PC-3 (cell line): ENCODE measurements around the gene NEU4. TPM values are rescaled to one million over a fixed set of nuclear protein-coding genes. Genes with fewer than 3 reads are reported as not detected.

Experiments
- ATAC-seq: fragments of 200-7000 bp; cut with Tn5 transposase; 2 replicates; pipeline ENCODE4 v1.9.1; 2020; ENCODE audit warnings: mild to moderate bottlenecking, moderate library complexity
- BruUV-seq: library from RNA; stranded (reverse); fragments of 400-500 nt; replicated peaks from 2 replicates; lab custom pipeline; 2021; lab: Mats Ljungman, UMichigan
- CTCF ChIA-PET: fragments of 300-600 bp; sonication (Branson Sonifier 250); formaldehyde crosslinking; loops from one replicate; lab custom pipeline; 2022; ENCODE audit warnings: antibody characterized with exemption; lab: Charles Lee
- POLR2A ChIA-PET: fragments of 300-600 bp; sonication (Branson Sonifier 250); formaldehyde crosslinking; loops from one replicate; lab custom pipeline; 2022; ENCODE audit warnings: antibody characterized with exemption; ENCODE audit not compliant: unreplicated experiment; lab: Charles Lee
- DNase-seq: peaks from one replicate; pipeline ENCODE4 v3.0.0-alpha.2; 2015
- H2AFZ ChIP-seq: fragments of 300-600 bp; sonication (generic); 2 replicates; pipeline ENCODE4 v1.6.0; 2016; ENCODE audit warnings: antibody characterized with exemption, low read length
- H3F3A ChIP-seq: fragments of 300-600 bp; sonication (generic); one replicate; pipeline ENCODE4 v1.6.0; 2017; ENCODE audit warnings: antibody characterized with exemption, low read length, control low read depth, mild to moderate bottlenecking; ENCODE audit not compliant: unreplicated experiment
- H3K27ac ChIP-seq: fragments of 300-600 bp; sonication (generic); 2 replicates; pipeline ENCODE4 v1.5.1; 2016; ENCODE audit warnings: mild to moderate bottlenecking, low read length
- H3K27me3 ChIP-seq: fragments of 300-600 bp; sonication (generic); 2 replicates; pipeline ENCODE4 v1.6.1; 2016; ENCODE audit warnings: low read length, mixed read lengths
- H3K36me3 ChIP-seq: fragments of 300-600 bp; sonication (generic); 2 replicates; pipeline ENCODE4 v1.6.1; 2016; ENCODE audit warnings: low read depth, mixed run types, low read length, mixed read lengths
- H3K4me1 ChIP-seq: fragments of 300-600 bp; sonication (generic); 2 replicates; pipeline ENCODE4 v1.5.1; 2016; ENCODE audit warnings: low read length; ENCODE audit not compliant: insufficient read depth
- H3K4me2 ChIP-seq: fragments of 300-600 bp; sonication (generic); 2 replicates; pipeline ENCODE4 v1.6.0; 2016; ENCODE audit warnings: low read length
- H3K4me3 ChIP-seq: fragments of 300-600 bp; sonication (generic); 2 replicates; pipeline ENCODE4 v1.5.1; 2016; ENCODE audit warnings: mild to moderate bottlenecking, low read length, mixed read lengths
- H3K79me2 ChIP-seq: fragments of 300-600 bp; sonication (generic); 2 replicates; pipeline ENCODE4 v1.6.1; 2017; ENCODE audit warnings: low read length, mixed read lengths
- H3K9ac ChIP-seq: fragments of 300-600 bp; sonication (generic); 2 replicates; pipeline ENCODE4 v1.6.0; 2016; ENCODE audit warnings: mild to moderate bottlenecking, low read length
- H3K9me2 ChIP-seq: fragments of 300-600 bp; sonication (generic); replicated peaks from 2 replicates; pipeline ENCODE4 v1.6.1; 2016; ENCODE audit warnings: mixed run types, low read length, mixed read lengths
- H3K9me3 ChIP-seq: fragments of 300-600 bp; sonication (generic); 2 replicates; pipeline ENCODE4 v1.6.1; 2016; ENCODE audit warnings: low read length, mixed read lengths
- H4K20me1 ChIP-seq: fragments of 300-600 bp; sonication (generic); 2 replicates; pipeline ENCODE4 v1.6.1; 2016; ENCODE audit warnings: low read length, mixed read lengths
- EZH2 ChIP-seq: fragments of 300-600 bp; sonication (generic); IDR thresholded peaks from one replicate; pipeline ENCODE4 v1.6.1; 2017; ENCODE audit warnings: antibody characterized with exemption, mild to moderate bottlenecking, low read length; ENCODE audit not compliant: unreplicated experiment
- EZH2phosphoT487 ChIP-seq: fragments of 300-600 bp; sonication (generic); IDR thresholded peaks from 2 replicates; pipeline ENCODE4 v1.6.1; 2018; ENCODE audit warnings: mild to moderate bottlenecking, antibody characterized with exemption, low read length, borderline replicate concordance
- intact Hi-C: fragments of 100-400 bp; cut with micrococcal nuclease; formaldehyde crosslinking; loops from 2 replicates; pipeline ENCODE4 v1.9.0; 2023
- total RNA-seq: library from RNA; depleted of rRNA; stranded (reverse); fragments of >200 nt; gene quantifications from 2 replicates; pipeline ENCODE4 v1.2.3, GENCODE V29; 2014
- TF ChIP-seq, protein P1 (sequence below): fragments of 300-600 bp; sonication (generic); conservative IDR thresholded peaks from 2 replicates; pipeline ENCODE4 v1.5.1; 2017; ENCODE audit warnings: antibody characterized with exemption, low read depth, mild to moderate bottlenecking, low read length

The NEU4 gene
- total RNA-seq, 1 experiment from 2014 or later = not detected

GRCh38 chr2:241814643-241815476 is 5.9 kb downstream of the NEU4 start:
- ATAC-seq (no peak), DNase-seq (no peak)
- ChIA-PET POLR2A (no interaction called here), CTCF (no interaction called here)
- Histone ChIP-seq H4K20me1 (no peaks in the 10 kb centered on the region), H3K4me3 (no peak overlapping the region), H3K27ac (no peak overlapping the region), H3K79me2 (no peaks in the 10 kb centered on the region), H3K9me2 (no peaks in the 10 kb centered on the region), H3K9me3 (no peaks in the 10 kb centered on the region), H3K9ac (no peak overlapping the region), H2AFZ (no peak overlapping the region), H3K4me2 (no peak overlapping the region), H3K4me1 (no peaks in the 10 kb centered on the region), H3K36me3 (no peaks in the 10 kb centered on the region), H3F3A (no peaks in the 10 kb centered on the region), H3K27me3 (no peaks in the 10 kb centered on the region)
- no peak for TF ChIP-seq EZH2
- TF ChIP-seq, protein P1, sequence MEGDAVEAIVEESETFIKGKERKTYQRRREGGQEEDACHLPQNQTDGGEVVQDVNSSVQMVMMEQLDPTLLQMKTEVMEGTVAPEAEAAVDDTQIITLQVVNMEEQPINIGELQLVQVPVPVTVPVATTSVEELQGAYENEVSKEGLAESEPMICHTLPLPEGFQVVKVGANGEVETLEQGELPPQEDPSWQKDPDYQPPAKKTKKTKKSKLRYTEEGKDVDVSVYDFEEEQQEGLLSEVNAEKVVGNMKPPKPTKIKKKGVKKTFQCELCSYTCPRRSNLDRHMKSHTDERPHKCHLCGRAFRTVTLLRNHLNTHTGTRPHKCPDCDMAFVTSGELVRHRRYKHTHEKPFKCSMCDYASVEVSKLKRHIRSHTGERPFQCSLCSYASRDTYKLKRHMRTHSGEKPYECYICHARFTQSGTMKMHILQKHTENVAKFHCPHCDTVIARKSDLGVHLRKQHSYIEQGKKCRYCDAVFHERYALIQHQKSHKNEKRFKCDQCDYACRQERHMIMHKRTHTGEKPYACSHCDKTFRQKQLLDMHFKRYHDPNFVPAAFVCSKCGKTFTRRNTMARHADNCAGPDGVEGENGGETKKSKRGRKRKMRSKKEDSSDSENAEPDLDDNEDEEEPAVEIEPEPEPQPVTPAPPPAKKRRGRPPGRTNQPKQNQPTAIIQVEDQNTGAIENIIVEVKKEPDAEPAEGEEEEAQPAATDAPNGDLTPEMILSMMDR = no peak
- TF ChIP-seq EZH2phosphoT487 = no peak
- intact Hi-C loops = no loop called here
- BruUV-seq = no TSS peak

DNA sequence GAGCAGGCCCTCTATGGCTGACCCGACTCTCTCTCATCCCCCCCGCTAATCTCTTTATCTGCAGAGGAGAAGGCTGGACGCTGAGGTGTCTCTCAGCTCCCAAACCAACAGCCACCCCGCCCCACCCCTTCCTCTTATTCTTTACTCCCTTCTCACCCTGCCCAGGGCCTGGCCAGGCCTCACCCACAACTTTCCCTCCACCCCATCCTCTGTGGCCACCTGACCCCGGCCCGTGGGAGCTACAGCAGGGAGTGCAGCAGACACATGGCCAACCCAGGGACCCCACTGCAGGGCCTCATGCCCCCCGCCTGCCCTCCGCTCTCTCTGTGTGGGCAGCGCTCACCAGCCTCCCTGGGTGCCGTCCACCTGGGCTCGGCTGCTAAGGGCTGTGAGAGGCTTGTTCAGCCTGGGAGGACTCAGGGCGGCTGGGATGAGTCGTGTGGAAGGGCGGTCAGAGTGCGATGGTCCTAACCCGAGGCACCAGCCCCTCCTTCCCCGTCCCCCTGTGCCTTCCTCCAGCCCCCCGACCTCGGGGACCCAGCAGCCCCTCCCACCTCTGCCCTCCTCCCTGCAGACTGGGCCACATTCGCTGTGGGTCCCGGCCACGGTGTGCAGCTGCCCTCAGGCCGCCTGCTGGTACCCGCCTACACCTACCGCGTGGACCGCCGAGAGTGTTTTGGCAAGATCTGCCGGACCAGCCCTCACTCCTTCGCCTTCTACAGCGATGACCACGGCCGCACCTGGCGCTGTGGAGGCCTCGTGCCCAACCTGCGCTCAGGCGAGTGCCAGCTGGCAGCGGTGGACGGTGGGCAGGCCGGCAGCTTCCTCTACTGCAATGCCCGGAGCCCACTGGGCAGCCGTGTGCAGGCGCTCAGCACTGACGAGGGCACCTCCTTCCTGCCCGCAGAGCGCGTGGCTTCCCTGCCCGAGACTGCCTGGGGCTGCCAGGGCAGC is 6.8 kb downstream of the NEU4 start:
- Histone ChIP-seq H3K27me3 (no peaks in the 10 kb centered on the region), H3K9me2 (no peaks in the 10 kb centered on the region), H4K20me1 (no peaks in the 10 kb centered on the region), H3K9ac (no peak overlapping the region), H3K36me3 (no peaks in the 10 kb centered on the region), H3K79me2 (no peaks in the 10 kb centered on the region), H3F3A (no peaks in the 10 kb centered on the region), H2AFZ (no peak overlapping the region), H3K27ac (no peak overlapping the region), H3K9me3 (no peaks in the 10 kb centered on the region), H3K4me2 (no peak overlapping the region), H3K4me1 (no peaks in the 10 kb centered on the region), H3K4me3 (no peak overlapping the region)
- no peak for TF ChIP-seq EZH2
- TF ChIP-seq, protein P1 = no peak
- no peak for TF ChIP-seq EZH2phosphoT487
- intact Hi-C loops = no loop called here
- DNase-seq = no peak
- no TSS peak for BruUV-seq
- CTCF ChIA-PET = no interaction called here
- ATAC-seq = no peak
- POLR2A ChIA-PET = no interaction called here
